OCI-M1 (cell line): ENCODE data around the gene SRCIN1.
A peak's percentile ranks its signal among the peaks of the same experiment; 100 is the strongest.

ENCODE experiments used
- DNase-seq: peaks from one replicate; lab custom pipeline; 2025; lab: John Stamatoyannopoulos, UW

Gene SRCIN1

DNA sequence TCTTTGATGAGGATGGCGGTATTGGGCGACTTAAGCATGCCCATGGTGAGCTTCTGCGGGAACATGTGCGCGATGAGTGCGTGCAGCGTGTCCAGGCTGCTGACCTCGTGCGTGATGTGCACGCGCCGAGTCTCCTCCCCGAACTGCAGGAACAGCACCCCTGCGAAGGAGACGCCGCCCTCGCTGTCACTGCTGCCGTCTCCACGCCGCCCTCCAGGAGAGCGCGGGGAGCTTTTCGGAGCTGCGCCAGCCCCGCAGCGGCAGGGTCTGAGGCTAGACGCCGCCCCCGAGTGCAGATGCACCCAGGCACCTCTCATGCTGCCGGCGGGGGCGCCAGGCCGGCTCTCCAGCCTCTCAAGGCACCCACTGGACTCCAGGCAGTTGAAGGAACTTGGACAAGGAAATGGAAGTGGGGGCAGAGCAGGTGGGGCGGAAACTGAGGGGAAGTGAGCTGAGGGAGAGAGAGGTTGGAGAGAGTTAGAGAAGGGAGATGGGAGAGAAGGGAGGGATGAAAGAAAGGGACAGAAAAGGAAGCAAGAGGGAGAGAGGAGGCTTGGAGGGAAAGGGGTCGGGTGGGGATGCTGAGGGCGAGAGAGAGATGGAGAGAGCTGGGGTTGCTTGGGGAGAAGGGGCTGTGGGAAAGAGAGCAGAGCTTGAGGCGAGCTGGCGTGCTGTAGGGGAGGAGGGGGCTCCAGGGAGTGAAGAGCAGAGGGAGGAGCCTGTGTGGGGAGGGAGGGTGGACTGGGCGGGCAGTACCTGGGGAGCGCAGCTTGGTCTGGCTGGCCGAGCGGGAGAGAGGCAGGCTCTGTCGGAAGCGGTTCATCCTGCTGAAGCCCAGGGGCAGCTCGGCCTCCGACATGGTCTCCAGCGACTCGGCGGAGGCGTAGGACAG is 42.1 kb downstream of the SRCIN1 start:
- no peak for DNase-seq

DNA sequence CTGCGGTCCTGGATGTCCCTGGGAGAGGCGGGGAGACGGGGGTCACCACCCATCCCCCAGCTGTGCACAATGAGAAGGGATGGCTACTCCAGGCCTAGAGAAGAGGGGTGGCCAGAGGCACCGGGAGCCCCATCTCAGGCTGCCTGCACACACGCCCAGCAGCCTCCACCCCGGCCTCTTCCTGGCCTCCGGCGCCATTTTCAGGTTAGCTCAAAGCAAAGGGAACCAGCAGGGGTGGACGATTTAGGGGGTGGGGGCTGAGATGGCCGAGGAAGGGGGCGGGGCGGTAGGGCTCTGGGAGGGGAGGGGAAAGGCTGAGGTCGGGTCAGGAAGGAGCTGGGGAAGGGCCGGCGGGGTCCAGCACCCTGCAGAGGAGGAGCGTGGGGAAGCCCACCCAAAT is 42.8 kb downstream of the SRCIN1 start:
- DNase-seq = no peak

GRCh38 chr17:38562215-38562569 is 43.6 kb downstream of the SRCIN1 start:
- no peak for DNase-seq

DNA sequence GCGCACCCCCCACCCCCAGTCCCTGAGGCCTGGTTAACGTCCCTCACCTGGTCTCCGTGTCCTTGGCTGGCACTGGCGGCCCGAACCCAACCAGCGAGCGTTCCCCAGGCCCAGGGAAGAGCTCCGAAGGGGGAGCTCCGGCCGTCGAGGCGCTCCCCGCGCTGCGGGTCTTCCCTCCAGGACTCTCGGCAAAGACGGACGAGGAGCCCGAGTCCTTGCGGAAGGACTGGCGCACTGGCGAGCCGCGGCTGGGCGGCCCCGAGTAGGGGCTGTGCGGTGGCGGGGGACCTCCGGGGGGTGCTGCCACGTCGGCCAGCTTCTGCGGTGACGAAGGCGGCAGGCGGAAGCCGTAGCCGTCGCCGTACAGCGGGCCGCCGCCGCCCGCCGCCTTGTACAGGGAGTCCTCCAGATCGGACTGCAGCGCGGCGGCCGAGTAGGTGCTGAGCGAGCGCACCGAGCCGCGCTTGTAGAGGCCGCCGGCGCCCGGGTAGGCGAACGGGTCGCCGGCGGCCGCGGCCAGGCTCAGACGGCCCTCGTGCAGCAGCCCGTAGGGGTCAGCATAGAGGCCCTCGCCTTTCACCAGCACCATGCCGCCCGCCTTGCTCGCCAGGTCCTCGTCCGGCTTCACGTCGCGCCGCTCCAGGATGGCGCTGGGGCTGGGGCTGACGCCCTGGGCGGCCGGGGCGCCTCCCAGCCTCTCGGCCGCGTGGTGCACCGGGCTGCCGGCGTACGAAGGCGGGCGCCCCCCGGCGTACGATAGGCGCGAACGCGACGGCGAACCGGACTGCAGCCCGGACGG is 44.1 kb downstream of the SRCIN1 start:
- no peak for DNase-seq

GRCh38 chr17:38560503-38561318 is 45.0 kb downstream of the SRCIN1 start:
- DNase-seq = peak; percentile 12

DNA sequence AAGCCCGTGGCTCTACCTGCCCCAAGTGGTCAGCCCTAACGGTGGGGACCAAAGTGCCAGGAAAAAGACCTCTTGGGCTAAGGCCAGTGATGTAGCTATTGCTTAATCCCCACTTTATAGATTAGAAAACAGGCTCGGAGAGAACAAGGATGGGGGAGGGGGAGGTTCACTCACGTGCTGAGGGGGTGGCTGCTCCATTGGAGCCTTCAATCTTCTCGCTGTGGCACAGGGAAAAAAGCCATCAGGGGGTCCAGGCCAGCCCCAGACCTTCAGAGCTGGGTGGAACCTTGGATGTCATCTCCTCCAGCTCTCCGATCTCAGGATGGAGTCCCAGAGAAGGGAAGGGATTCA is 45.9 kb downstream of the SRCIN1 start:
- peak; percentile 39 for DNase-seq

GRCh38 chr17:38559051-38559879 is 46.5 kb downstream of the SRCIN1 start:
- DNase-seq = peak; percentile 75

- no peak for DNase-seq
Observed at GRCh38 chr17:38558728-38559050, 47.1 kb downstream of the SRCIN1 start.

- DNase-seq = peak; percentile 93
Observed at GRCh38 chr17:38557836-38558727, 47.7 kb downstream of the SRCIN1 start.

DNA sequence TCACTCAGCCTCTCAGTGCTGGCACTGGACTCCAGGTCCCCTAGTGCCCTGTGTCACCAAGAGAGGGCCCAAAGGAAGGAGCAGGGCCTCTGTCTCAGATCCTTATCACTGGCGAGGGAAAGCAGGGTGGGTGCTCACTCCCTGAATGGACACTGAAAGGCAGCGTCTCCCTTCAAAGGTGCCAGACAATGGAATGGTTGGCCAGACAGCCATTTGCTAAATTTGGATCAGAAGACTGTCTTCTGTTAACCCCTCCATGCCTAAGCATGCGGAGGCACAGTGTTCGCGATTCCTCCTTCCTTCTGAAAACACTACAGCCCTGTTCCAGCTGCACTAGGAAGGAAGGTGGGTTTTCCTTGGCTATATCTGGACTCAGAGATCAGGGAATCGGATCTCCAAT is 48.4 kb downstream of the SRCIN1 start:
- DNase-seq = no peak

GRCh38 chr17:38556239-38556638 is 49.5 kb downstream of the SRCIN1 start:
- peak; percentile 34 for DNase-seq

GRCh38 chr17:38554430-38555350 is 51.1 kb downstream of the SRCIN1 start:
- DNase-seq = no peak

DNA sequence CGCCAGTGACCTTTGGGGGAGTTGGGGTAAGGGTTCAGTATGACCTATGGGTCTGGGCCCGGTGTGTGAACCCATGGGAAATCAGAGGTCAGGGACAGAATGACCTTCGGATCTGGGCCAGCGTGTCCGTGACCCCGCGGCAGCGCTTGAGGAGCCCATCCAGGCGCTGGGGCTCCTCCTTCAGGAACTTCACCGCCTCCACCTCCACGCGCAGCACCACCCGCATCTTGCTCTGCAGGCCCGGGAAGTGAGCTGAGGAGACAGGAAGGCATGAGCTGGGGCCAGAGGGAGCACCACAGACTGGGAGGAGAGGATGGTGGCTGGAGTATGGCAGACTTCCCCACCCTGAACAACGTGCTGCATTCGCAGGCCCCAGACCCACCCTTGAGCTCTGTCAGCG is 53.4 kb downstream of the SRCIN1 start:
- no peak for DNase-seq

GRCh38 chr17:38551121-38551520 is 54.6 kb downstream of the SRCIN1 start:
- DNase-seq = no peak

- peak; percentile 45 for DNase-seq
Observed at GRCh38 chr17:38550661-38551060, 55.1 kb downstream of the SRCIN1 start.

- no peak for DNase-seq
Observed at GRCh38 chr17:38549285-38549684, 56.5 kb downstream of the SRCIN1 start.

DNA sequence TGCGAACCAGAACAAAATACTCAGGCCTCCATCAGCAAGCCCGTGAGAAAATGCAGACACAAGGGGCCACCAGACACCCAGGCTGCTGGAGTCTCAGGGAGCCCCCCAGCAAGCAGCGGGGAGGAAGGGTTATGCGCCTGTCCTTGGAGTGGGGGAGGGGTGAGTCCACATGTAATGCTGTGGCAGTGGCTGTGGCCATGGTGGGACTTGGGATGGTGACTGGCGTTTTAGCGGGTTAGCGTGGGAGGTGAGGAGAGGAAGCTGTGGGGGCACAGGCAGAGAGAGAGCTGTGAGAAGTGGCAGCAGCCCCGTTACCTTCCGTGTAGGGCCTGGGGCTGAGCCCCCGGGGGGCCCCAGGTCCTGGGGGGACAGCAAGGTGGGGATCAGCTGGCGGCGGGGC is 58.3 kb downstream of the SRCIN1 start:
- DNase-seq = no peak

GRCh38 chr17:38546396-38546795 is 59.4 kb downstream of the SRCIN1 start:
- no peak for DNase-seq

DNA sequence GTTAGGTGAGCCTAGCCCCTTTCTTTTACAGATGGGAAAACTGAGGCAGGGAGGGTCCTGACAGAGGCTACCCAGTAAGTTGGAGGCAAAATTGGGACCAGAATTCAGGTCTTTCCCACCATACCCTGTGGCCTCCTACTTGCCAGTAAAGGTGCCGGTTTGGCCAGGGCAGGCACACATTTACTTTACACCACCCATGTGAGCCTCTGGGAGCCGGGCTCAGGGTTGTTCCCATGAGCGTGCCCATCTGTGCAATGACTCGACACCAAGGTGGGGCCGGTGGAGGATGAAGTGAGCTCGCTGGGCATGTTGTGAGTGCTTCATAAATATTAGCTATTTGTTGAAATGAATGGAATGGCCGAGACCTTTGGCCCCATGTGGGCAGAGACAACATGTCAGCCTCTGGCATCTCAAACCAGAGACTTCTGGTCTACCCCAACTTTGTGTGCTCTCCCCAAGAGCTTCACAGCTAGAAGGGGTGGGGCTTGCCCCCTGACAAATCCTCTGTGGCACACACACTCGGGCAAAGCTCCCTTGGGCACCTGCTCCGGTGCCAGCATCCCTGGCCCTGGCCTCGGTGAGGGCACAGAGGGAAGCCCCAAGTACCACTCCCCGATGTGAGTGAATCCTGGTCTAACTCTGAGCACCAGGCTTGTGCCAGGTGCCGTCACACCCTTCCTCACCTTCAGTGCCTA is 60.1 kb downstream of the SRCIN1 start:
- DNase-seq = no peak
